ENCODE data around the gene SF3B5.

The SF3B5 gene

GRCh38 chr6:144122861-144123260, 27.5 kb upstream of the SF3B5 start:
- Histone ChIP-seq H3K27me3 (ENCODE audit: control insufficient read depth, low read length) (no peaks in the 10 kb centered on the region), H3K4me3 (ENCODE audit: low read length) (no peak overlapping the region), H3K36me3 (ENCODE audit: control insufficient read depth, low read length) (no peaks in the 10 kb centered on the region), H3F3A (ENCODE audit: control insufficient read depth, insufficient read depth) (no peaks in the 10 kb centered on the region), H3K4me2 (ENCODE audit: low read length) (no peak overlapping the region), H3K9me3 (ENCODE audit: control insufficient read depth, insufficient read depth, low read length) (no peaks in the 10 kb centered on the region), H3K9me2 (replicated peaks; ENCODE audit: control insufficient read depth, low read length) (no peaks in the 10 kb centered on the region), H3K27ac (ENCODE audit: low read depth, low read length) (no peak overlapping the region), H3K4me1 (ENCODE audit: control insufficient read depth, low read length) (peaks cover 13% of the 10 kb centered on the region), H3K79me2 (ENCODE audit: control insufficient read depth, low read length) (no peaks in the 10 kb centered on the region), H4K20me1 (ENCODE audit: control insufficient read depth, insufficient read depth, low read depth, low read length) (no peaks in the 10 kb centered on the region)
- TF ChIP-seq EZH2phosphoT487 (IDR thresholded peaks at IDR 0.05; ENCODE audit: borderline replicate concordance, low read length) (no peak), CTCF (IDR thresholded peaks at IDR 0.05; ENCODE audit: low read depth, low read length, poor library complexity, severe bottlenecking) (no peak)

- H3K4me2 ChIP-seq (ENCODE audit: low read length) = no peak overlapping the region
- H3K36me3 ChIP-seq (ENCODE audit: control insufficient read depth, low read length) = no peaks in the 10 kb centered on the region
- no peak overlapping the region for H3K27ac ChIP-seq (ENCODE audit: low read depth, low read length)
- H3F3A ChIP-seq (ENCODE audit: control insufficient read depth, insufficient read depth) = no peaks in the 10 kb centered on the region
- no peaks in the 10 kb centered on the region for H4K20me1 ChIP-seq (ENCODE audit: control insufficient read depth, insufficient read depth, low read depth, low read length)
- no peaks in the 10 kb centered on the region for H3K9me2 ChIP-seq (replicated peaks; ENCODE audit: control insufficient read depth, low read length)
- H3K4me1 ChIP-seq (ENCODE audit: control insufficient read depth, low read length) = peaks cover 13% of the 10 kb centered on the region
- TF ChIP-seq EZH2phosphoT487 (IDR thresholded peaks at IDR 0.05; ENCODE audit: borderline replicate concordance, low read length) = no peak
- TF ChIP-seq CTCF (IDR thresholded peaks at IDR 0.05; ENCODE audit: low read depth, low read length, poor library complexity, severe bottlenecking) = no peak
- H3K4me3 ChIP-seq (ENCODE audit: low read length) = no peak overlapping the region
- H3K27me3 ChIP-seq (ENCODE audit: control insufficient read depth, low read length) = no peaks in the 10 kb centered on the region
- no peaks in the 10 kb centered on the region for H3K79me2 ChIP-seq (ENCODE audit: control insufficient read depth, low read length)
- no peaks in the 10 kb centered on the region for H3K9me3 ChIP-seq (ENCODE audit: control insufficient read depth, insufficient read depth, low read length)
Observed at GRCh38 chr6:144119376-144119775, 24.0 kb upstream of the SF3B5 start.

GRCh38 chr6:144115219-144115618, 19.8 kb upstream of the SF3B5 start:
- Histone ChIP-seq H3K36me3 (ENCODE audit: control insufficient read depth, low read length) (no peaks in the 10 kb centered on the region), H3K4me1 (ENCODE audit: control insufficient read depth, low read length) (no peaks in the 10 kb centered on the region), H3K4me3 (ENCODE audit: low read length) (no peak overlapping the region), H4K20me1 (ENCODE audit: control insufficient read depth, insufficient read depth, low read depth, low read length) (no peaks in the 10 kb centered on the region), H3K9me3 (ENCODE audit: control insufficient read depth, insufficient read depth, low read length) (no peaks in the 10 kb centered on the region), H3K4me2 (ENCODE audit: low read length) (no peak overlapping the region), H3F3A (ENCODE audit: control insufficient read depth, insufficient read depth) (no peaks in the 10 kb centered on the region), H3K9me2 (replicated peaks; ENCODE audit: control insufficient read depth, low read length) (no peaks in the 10 kb centered on the region), H3K27ac (ENCODE audit: low read depth, low read length) (no peak overlapping the region), H3K27me3 (ENCODE audit: control insufficient read depth, low read length) (no peaks in the 10 kb centered on the region), H3K79me2 (ENCODE audit: control insufficient read depth, low read length) (no peaks in the 10 kb centered on the region)
- TF ChIP-seq EZH2phosphoT487 (IDR thresholded peaks at IDR 0.05; ENCODE audit: borderline replicate concordance, low read length) (no peak), CTCF (IDR thresholded peaks at IDR 0.05; ENCODE audit: low read depth, low read length, poor library complexity, severe bottlenecking) (no peak)

GRCh38 chr6:144113366-144113765, 18.0 kb upstream of the SF3B5 start:
- Histone ChIP-seq H3K79me2 (ENCODE audit: control insufficient read depth, low read length) (no peaks in the 10 kb centered on the region), H3K27ac (ENCODE audit: low read depth, low read length) (no peak overlapping the region), H3K27me3 (ENCODE audit: control insufficient read depth, low read length) (no peaks in the 10 kb centered on the region), H3K9me3 (ENCODE audit: control insufficient read depth, insufficient read depth, low read length) (no peaks in the 10 kb centered on the region), H3K4me2 (ENCODE audit: low read length) (no peak overlapping the region), H4K20me1 (ENCODE audit: control insufficient read depth, insufficient read depth, low read depth, low read length) (no peaks in the 10 kb centered on the region), H3K9me2 (replicated peaks; ENCODE audit: control insufficient read depth, low read length) (no peaks in the 10 kb centered on the region), H3K4me3 (ENCODE audit: low read length) (no peak overlapping the region), H3K4me1 (ENCODE audit: control insufficient read depth, low read length) (no peaks in the 10 kb centered on the region), H3F3A (ENCODE audit: control insufficient read depth, insufficient read depth) (no peaks in the 10 kb centered on the region), H3K36me3 (ENCODE audit: control insufficient read depth, low read length) (no peaks in the 10 kb centered on the region)
- TF ChIP-seq CTCF (IDR thresholded peaks at IDR 0.05; ENCODE audit: low read depth, low read length, poor library complexity, severe bottlenecking) = no peak
- no peak for TF ChIP-seq EZH2phosphoT487 (IDR thresholded peaks at IDR 0.05; ENCODE audit: borderline replicate concordance, low read length)
